ENCODE data around the gene FAAH.

The FAAH gene

GRCh38 chr1:46423574-46424240, 29.6 kb downstream of the FAAH start:
- DNase-seq = no peak

- DNase-seq = no peak
These were observed 30.6 kb downstream of the FAAH start for GRCh38 chr1:46424730-46425129.

- DNase-seq = no peak
These were observed 31.6 kb downstream of the FAAH start for GRCh38 chr1:46425726-46426125.

GRCh38 chr1:46427541-46427940, 33.4 kb downstream of the FAAH start:
- DNase-seq = no peak

GRCh38 chr1:46429436-46429835, 35.3 kb downstream of the FAAH start:
- no peak for DNase-seq

GRCh38 chr1:46431695-46432094, 37.6 kb downstream of the FAAH start:
- no peak for DNase-seq

- no peak for DNase-seq
These were observed 38.7 kb downstream of the FAAH start for GRCh38 chr1:46432781-46433327.

GRCh38 chr1:46434358-46434757, 40.2 kb downstream of the FAAH start:
- no peak for DNase-seq

- no peak for DNase-seq
These were observed 42.7 kb downstream of the FAAH start for GRCh38 chr1:46436844-46437243.

- no peak for DNase-seq
These were observed 43.6 kb downstream of the FAAH start for GRCh38 chr1:46437723-46438122.

- no peak for DNase-seq
These were observed 44.2 kb downstream of the FAAH start for GRCh38 chr1:46438346-46438745.

- DNase-seq = no peak
These were observed 46.4 kb downstream of the FAAH start for GRCh38 chr1:46440478-46440877.

GRCh38 chr1:46442317-46443161, 48.4 kb downstream of the FAAH start:
- peak; percentile 88 for DNase-seq

GRCh38 chr1:46444466-46444865, 50.3 kb downstream of the FAAH start:
- DNase-seq = no peak

- no peak for DNase-seq
These were observed 51.7 kb downstream of the FAAH start for GRCh38 chr1:46445773-46446256.

- DNase-seq = peak; percentile 90
These were observed 52.8 kb downstream of the FAAH start for GRCh38 chr1:46446646-46447498.

- DNase-seq = no peak
These were observed 53.5 kb downstream of the FAAH start for GRCh38 chr1:46447499-46448108.

- no peak for DNase-seq
These were observed 54.2 kb downstream of the FAAH start for GRCh38 chr1:46448109-46448911.

GRCh38 chr1:46449223-46450159, 55.4 kb downstream of the FAAH start:
- DNase-seq = no peak

GRCh38 chr1:46450160-46450517, 56.0 kb downstream of the FAAH start:
- DNase-seq = no peak

Data from activated effector memory CD4-positive, alpha-beta T cell treated with anti-CD3 and anti-CD28 coated beads, Interleukin-2, amount 50 U/mL, for 16 hours (primary cell).